ENCODE measurements around the gene KCNJ16.

Gene KCNJ16

DNA sequence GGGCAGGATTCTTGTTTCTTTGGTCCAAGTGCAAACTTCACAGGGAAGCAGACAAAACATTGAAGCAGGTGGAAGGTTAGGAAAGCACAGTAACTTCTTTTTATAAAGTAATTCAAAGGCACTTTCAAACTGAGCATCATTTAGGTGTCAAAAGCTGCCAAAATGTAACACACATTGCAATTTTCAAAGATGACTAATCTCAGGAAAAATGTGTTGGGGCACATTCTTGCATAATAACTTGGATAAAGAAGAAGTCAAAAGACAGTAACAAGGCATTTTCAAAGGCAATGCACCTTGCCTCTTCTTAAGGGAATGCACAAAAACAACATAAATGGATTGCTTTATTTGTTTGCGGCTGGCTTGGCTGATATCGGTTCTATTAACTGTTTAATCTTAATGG lies 97.9 kb downstream of the KCNJ16 start:
- no peak for DNase-seq

- DNase-seq, result no peak
Measured at GRCh38 chr17:70173681-70174080, 98.7 kb downstream of the KCNJ16 start.

GRCh38 chr17:70181376-70181775 lies 106.4 kb downstream of the KCNJ16 start:
- no peak for DNase-seq

DNA sequence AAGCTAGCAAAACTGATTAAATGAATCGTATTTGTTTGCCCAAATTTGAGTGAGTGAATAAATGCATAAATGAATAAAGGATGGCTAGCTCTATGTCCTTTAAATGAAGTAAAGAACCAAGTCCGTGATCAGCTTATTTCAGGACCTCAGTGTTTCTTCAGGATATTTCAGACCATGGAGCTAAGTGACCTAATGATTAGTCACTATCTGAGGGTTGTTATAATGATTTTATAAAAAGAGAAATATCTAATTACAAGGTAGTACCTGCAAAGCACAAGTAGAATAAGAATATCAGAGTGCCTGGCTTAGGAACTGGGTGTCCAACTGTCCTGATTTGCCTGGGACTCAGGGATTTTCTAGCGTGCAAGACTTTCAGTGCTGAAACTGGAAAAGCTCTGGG lies 106.8 kb downstream of the KCNJ16 start:
- no peak for DNase-seq

DNA sequence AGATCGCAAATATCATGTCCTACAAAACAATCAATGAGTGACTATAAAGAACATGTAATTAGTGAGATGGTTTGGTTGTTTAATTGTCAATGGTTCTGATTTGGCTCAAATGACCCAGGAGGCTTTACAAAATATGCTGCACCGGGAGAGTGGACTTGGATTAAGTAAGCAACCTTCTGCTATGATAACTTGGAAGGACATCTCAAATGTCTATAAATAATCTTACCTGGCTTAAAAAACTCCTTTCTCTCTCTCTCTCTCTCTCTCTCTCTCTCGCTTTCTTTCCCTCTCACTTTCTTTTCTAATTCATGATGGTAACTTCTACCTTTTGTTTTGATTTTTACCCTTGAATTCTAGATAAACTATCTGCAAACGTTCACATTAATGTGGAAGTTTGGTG lies 108.5 kb downstream of the KCNJ16 start:
- no peak for DNase-seq

GRCh38 chr17:70184207-70184606 lies 109.2 kb downstream of the KCNJ16 start:
- DNase-seq, result no peak

DNA sequence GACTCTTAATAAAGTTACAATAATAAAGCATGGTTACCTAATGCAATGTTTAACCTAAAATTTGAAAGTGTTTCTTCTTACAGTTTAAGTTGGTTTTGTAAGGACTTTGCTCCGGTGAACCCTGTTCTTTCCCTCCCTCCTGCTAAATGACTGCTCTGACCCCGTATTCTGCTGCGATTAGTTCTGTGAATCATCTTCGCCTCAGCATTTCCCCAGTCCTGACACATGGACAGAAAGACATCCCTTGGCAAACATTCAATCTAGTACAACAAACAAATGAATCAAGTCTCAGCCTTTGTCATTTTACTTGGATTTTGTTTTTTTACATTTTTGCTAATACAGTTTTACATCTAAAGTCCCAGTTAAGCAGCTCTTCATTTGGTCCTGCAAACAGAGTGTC lies 109.7 kb downstream of the KCNJ16 start:
- no peak for DNase-seq
